ENCODE results near the gene LDB2. TPM values are rescaled to one million over a fixed set of nuclear protein-coding genes. Genes with fewer than 3 reads are reported as not detected.
A peak's percentile ranks its signal among the peaks of the same experiment; 100 is the strongest.

The LDB2 gene
- total RNA-seq, 1 donor, result 85.9 TPM

GRCh38 chr4:16745009-16745635 lies 153.3 kb downstream of the LDB2 start:
- peak; percentile 91 for DNase-seq (ENCODE audit: low read depth)
- no peak for TF ChIP-seq CTCF (IDR thresholded peaks at IDR 0.05; ENCODE audit: insufficient read depth, low read length)
- H3K4me3 ChIP-seq (ENCODE audit: low read depth, low read length), result no peak overlapping the region

GRCh38 chr4:16741287-16741686 lies 157.2 kb downstream of the LDB2 start:
- TF ChIP-seq CTCF (IDR thresholded peaks at IDR 0.05; ENCODE audit: insufficient read depth, low read length), result no peak
- H3K4me3 ChIP-seq (ENCODE audit: low read depth, low read length), result no peak overlapping the region
- DNase-seq (ENCODE audit: low read depth), result no peak

- no peak for DNase-seq (ENCODE audit: low read depth)
- H3K4me3 ChIP-seq (ENCODE audit: low read depth, low read length), result no peak overlapping the region
- TF ChIP-seq CTCF (IDR thresholded peaks at IDR 0.05; ENCODE audit: insufficient read depth, low read length), result no peak
Observed at GRCh38 chr4:16739997-16740624, 158.3 kb downstream of the LDB2 start.

GRCh38 chr4:16738558-16738957 lies 159.9 kb downstream of the LDB2 start:
- no peak for TF ChIP-seq CTCF (IDR thresholded peaks at IDR 0.05; ENCODE audit: insufficient read depth, low read length)
- no peak for DNase-seq (ENCODE audit: low read depth)
- H3K4me3 ChIP-seq (ENCODE audit: low read depth, low read length), result no peak overlapping the region

GRCh38 chr4:16733509-16733908 lies 164.9 kb downstream of the LDB2 start:
- TF ChIP-seq CTCF (IDR thresholded peaks at IDR 0.05; ENCODE audit: insufficient read depth, low read length), result no peak

GRCh38 chr4:16732741-16733140 lies 165.7 kb downstream of the LDB2 start:
- H3K4me3 ChIP-seq (ENCODE audit: low read depth, low read length), result no peak overlapping the region
- no peak for TF ChIP-seq CTCF (IDR thresholded peaks at IDR 0.05; ENCODE audit: insufficient read depth, low read length)
- DNase-seq (ENCODE audit: low read depth), result no peak

More at GRCh38 chr4:16733509-16733908, 164.9 kb downstream of the LDB2 start:
- no peak overlapping the region for H3K4me3 ChIP-seq (ENCODE audit: low read depth, low read length)
- no peak for DNase-seq (ENCODE audit: low read depth)
